GM18520 (cell line): ENCODE measurements around the gene ABCG2.
"Not testable (repeated sequence)": the region's sequence is repeated elsewhere in the genome, so short reads cannot be mapped to it uniquely, and the experiment has no call there.

Source experiments
- ATAC-seq: cut with Tn5 transposase; IDR thresholded peaks from one replicate; pipeline ENCODE4 v1.9.1; 2021; ENCODE audit not compliant: unreplicated experiment

Gene ABCG2

DNA sequence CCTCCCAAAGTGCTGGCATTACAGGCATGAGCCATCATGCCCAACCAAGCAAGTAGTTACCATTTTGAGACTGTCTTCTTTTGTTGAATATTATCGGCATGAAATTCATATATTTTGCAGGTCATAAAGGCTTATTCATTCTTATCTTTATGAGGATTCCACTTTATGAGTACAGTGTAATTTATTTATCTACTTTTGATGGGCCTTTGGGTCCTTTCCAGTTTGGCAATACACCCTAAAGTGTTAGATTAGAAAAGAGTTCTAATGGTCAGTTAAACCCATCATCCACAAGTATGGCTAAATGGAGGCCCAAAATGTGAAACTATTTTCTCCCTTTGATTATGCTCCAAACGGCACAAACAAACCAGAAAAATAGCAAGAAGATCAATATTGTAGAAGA, 10.9 kb upstream of the ABCG2 start:
- ATAC-seq = no peak

DNA sequence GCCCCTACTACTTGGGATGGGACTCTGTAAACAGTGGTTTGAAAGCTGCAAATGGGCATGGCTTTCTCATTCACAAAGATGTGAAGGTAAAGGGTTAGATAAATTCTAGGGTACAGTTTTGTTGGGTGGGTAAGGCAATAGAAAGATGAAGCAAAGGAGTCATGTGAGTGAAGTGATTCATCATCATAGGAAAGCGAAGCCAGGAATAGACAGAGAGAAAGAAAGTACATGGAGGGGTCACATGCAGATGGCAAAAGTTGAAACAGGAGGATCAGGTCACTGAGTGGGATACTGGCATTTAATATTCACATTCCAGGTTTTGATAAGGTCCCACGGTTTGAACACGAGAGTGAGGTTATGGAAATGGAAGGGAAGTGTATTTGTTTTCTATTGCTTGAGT, 8.2 kb upstream of the ABCG2 start:
- ATAC-seq = no peak

DNA sequence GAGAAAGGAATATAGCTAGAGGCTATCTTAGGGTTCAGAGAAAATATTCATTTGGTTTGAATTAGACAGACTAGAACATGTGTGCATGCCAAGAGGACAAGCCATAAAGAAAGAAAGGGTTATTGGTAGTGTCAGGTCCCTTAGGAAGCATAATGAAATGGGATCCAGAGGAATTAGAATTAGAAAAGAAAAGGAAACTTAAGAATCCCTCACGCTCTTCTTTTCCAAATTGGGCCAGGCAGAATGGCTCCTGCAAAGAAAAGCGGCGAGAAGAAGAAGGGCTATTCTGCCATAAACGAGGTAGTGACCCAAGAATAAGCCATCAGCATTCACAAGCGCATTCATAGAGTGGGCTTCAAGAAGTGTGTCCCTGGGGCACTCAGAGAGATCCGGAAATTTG, 4.9 kb upstream of the ABCG2 start:
- ATAC-seq = no peak

DNA sequence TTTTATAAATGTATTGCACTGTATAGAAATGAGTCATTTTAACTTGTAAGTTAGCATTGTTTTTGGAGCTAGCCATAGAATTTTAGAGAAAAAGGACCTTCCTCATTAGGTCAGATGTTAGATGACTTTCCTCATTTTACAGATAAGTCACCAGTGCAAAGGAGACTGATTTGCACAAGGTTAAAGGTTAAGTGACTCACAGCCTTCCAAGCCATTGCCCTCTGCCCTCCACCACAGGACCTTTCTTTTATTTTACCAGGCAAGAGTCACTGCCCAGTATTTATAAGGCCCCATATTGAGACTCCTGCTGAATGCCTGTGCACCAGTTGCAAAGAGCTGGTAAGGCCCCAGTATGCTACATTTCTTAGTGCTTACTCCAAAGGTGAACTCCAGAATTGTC, 4.2 kb upstream of the ABCG2 start:
- ATAC-seq = no peak

DNA sequence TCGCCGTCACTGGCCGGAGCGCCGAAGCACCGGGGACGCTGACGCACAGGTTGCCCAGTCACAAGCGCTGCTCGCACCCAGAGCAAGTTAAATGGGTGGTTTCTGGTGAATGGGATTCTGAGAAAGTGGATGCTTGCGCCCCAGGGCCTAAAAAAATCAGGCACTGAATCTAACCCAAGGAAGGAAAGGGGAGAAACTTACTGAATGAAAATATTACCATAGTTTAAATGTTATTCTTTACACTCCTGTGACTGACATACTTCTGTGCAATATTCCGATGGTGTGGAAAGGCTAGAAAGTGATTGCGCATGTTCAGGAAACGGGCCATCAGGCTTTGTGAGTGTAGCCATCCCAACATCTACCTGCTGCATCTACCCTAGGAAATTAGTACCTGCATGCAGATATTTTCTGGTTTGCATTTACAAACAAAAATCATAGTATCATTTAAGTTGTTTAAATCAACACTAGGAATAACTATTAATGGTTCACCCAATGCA, 838 bp upstream of the ABCG2 start:
- ATAC-seq = no peak

DNA sequence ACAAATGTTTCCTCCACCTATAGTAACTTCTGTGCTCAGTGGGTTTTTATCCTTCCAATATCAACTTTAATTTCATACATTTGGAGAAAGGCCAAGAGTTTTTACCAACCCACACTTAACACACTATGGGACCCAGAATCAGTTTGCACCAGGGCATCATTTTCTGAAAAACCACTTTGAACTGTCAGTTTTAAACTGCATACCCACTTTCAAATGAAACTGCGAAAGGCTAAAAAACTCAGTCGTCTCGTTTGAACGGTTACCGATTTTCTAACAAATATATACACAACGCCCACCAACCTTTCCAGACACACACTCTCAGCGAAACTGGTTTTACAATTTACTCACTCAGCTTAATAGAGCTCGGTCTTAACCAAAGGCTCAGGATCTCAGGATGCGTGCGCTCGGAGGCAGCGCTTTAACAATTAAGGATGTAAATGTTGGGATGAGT, 376 bp downstream of the ABCG2 start:
- no peak for ATAC-seq

DNA sequence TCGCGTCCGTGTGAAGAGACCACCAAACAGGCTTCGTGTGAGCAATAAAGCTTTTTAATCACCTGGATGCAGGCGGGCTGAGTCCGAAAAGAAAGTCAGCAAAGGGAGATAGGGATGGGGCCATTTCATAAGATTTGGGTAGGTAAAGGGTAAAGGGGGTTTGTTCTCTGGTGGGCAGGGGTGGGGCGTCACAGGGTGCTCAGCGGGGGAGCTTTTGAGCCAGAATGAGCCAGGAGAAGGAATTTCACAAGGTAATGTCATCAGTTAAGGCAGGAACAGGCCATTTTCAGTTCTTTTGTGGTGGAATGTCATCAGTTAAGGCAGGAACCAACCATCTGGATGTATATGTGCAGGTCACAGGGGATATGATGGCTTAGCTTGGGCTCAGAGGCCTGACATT, 6.1 kb downstream of the ABCG2 start:
- ATAC-seq = not testable (repeated sequence)

DNA sequence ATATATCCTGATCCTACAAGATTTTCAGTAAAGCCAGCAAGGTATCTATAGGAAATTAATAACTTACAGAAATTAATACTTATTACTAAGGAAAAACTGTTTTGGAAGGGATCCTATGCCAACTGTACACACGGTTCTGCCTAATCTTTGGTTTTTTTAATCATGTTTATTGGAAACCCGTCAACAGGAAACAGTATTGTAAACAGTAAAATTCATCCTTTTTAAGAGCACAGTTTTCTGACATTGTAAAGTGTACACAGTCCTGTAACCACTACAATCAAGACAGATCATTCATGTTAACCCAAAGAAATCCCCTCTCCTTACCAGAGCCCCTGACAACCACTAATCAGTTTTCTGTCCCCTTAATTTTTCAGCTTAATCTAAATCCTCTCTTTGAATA, 9.9 kb downstream of the ABCG2 start:
- ATAC-seq = no peak

DNA sequence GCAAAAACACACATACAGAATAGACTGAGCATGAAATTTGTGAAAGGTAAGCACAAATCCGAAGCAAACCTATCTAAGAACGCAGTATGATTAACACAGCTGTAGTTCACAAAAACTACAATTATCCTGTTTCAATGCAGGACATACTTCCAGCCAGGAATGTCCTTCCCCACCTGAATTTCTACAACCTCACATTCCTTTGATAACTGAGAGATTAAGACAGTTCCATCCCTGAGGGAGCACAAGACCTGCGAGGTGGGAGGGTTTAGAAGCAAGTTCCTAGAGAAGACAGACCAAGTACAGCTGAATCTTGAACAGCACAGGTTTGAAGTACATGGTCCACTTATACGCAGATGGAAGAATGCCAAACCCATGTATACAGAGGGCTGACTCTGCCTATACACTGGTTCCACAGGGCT, 10.6 kb downstream of the ABCG2 start:
- ATAC-seq = no peak

DNA sequence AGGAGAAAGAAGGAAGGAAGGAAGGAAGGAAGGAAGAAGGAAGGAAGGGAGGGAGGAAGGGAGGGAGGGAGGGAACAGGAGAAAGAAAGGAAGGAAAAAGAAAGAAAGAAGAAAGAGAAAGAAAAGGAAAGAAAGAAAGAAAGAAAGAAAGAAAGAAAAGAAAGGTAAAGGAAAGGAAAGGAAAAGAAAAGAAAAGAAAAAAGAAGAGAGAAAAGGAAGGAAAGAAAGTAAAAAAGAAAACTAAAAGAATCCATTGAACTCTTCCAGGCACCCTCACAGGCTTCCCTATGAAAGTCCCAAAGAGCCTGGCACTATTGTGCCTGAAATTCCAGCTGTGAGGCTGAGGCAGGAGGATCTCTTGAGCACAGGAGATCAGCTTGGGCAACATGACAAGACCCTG, 11.5 kb downstream of the ABCG2 start:
- ATAC-seq = no peak

DNA sequence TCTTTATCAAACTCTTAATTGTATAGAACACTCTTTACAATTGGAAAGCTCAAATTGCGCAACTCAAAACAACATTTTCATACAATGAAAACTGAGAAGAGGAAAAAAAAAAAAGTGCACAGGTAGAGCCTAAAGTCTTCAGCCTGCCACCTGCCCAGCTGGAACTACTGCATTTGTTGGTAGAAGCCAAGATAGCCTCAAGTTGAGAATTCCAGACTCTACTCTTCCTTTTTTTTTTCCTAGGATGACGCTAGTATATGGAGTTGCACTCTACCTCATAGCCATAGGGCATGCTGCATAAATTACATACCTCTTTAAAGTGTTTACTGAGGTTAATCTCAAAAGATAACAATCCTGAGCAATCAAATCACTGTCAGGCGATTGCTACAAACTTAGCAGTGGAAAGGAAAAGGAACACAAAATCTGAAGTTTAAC, 13.6 kb downstream of the ABCG2 start:
- no peak for ATAC-seq

DNA sequence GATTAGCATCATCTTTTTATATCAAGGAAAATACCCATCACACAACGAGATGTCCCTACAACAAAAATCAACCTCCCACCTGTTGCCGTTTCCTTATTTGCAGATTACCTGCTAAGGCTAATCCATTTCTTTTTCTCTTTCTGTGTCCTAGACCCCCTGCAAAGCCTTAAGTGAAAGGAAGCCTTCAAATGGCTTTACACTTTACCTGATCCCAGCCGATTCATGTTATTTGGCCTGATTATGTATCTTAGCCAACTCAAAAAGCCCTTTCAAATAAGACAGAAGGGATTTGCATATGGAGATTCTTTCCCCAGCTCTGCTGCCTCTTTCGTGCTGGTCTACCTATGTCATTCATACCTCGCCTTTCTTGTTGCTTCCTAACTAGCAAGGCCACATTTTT, 14.4 kb downstream of the ABCG2 start:
- ATAC-seq = no peak

DNA sequence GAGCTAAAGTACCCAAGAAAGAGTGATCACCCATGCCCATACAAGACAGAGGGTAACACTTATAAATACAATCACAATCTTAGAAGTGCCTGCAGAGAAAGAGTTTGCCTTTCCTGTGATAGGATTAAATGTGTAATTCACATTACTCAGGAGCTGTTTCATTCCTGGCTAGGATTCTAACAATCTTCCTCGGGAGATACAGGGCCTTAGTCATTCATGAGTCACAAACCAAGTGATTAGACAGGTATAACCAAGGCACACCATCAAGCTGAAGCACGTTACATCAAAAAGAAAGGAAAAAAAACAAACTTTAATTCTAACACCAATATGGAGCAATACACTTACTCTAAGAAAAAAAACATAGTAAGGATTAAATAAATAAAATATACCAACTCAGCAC, 14.9 kb downstream of the ABCG2 start:
- ATAC-seq = no peak

DNA sequence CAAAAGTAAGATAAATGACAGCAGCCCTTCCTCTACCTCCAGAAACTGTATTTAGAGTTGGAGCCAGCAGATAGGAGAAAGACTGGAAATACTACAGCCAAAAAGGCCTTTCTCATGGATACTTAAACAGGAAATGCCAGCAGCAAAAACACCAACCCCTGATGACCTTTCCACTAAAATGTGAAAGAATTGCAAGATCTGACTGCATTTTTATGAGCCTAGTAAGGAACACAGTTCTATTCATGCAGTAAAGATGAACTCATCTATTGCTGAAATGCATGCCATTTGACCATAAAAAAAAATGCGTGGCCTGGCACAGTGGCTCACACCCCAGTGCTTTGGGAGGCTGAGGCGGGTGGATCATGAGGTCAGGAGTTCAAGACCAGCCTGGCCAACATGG, 19.9 kb downstream of the ABCG2 start:
- no peak for ATAC-seq

DNA sequence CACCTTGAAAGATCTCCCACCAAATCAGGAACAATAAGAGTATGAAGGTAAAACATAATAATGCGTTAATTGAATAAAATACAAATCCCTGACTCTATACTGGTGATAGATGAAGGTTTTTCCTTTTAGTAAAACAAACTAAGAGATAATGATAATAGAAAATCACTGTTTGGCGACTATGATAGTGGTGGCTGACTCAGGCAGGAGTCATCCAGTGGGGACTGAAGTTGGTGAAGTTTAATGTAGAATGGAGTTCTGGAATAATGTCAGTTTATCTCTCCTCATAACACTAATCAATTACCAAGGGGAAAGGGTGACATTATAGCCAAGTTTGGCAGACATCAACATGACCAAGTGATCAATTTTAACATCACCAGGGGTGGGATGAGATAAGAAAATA, 21.3 kb downstream of the ABCG2 start:
- ATAC-seq = no peak

DNA sequence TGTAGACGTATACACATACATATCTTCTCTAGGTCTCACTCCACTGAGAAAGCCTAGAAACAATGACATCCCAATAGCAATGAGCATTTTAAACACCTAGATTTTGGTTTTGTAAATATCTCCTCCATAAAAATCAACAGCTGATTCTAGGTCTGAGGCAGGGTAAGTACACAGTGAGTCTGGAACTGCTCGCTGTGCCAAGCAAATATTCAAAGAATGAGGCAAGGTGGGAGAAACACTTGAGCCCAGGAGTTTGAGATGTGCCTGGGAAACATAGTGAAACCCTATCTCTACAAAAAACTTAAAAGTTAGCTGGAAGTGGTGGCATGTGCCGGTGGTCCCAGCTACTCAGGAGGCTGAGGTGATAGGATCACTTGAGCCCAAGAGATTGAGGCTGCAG, 22.2 kb downstream of the ABCG2 start:
- no peak for ATAC-seq

DNA sequence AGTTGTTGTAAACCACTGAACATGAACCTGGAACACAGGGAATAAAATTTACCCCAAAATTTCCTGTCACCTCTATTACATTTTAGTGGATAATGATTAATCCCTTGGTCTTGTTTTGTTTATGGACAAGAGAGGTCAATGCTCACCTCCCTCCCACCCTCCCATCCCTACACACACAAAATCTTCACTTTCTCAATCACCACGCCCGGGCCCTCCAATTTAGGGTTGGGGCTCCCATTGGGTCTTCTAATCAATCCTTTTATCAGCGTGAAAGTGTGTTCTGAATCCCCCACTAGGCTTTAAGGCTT, 23.1 kb downstream of the ABCG2 start:
- no peak for ATAC-seq

DNA sequence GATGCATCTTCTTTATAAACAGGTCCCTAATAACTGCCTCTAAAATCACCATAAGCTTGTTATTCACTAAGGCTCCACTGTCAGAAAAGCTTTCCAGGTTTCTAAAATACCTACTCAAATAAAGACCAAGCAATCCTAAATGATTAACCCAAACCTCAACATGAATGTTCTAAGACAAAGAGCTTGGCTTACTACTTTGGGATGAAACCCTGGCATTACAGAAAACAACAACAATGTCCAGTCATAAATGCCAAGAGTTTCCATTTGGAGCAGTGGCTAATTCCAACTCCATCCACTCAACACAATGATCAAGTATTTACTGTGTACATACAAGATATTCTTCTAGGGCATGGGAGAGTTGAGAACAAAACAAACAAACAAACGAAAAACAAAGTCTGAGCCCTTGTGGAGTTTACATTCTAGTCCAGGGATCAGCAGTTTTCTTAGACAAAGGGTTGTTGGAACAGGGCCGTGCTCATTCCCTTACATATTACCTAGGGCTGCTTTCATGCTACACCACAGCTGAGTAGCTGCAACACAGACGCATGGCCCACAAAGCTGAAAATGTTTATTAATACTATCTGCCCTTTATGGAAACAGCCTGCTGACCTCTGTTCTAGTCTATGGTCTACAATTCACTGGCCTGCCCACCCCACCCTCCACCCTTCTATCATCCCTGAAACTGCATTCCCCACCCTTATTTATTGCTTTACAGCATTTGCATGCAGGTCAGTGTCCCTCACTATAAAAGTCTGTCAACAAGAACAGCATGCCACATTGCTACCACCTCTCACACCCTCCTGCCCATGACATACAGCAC, 23.7 kb downstream of the ABCG2 start:
- ATAC-seq = no peak

DNA sequence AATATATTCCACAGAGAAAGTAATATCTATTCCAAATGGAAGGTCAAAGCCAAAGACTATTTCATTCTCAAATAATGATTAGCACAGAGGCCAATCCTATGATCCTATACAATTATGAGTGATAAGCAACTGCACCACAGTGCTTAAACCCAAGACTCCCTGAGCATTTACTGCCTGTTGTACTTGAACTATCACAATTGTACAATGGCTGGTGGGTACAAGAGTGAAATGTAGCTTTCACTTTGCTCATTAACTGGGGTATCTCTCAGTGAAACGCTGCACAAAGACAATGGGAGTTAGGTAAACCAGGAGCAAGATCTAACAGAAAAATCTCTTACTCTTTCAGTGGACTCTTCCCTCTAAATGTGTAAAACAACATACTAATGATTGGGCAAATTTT, 24.3 kb downstream of the ABCG2 start:
- no peak for ATAC-seq

DNA sequence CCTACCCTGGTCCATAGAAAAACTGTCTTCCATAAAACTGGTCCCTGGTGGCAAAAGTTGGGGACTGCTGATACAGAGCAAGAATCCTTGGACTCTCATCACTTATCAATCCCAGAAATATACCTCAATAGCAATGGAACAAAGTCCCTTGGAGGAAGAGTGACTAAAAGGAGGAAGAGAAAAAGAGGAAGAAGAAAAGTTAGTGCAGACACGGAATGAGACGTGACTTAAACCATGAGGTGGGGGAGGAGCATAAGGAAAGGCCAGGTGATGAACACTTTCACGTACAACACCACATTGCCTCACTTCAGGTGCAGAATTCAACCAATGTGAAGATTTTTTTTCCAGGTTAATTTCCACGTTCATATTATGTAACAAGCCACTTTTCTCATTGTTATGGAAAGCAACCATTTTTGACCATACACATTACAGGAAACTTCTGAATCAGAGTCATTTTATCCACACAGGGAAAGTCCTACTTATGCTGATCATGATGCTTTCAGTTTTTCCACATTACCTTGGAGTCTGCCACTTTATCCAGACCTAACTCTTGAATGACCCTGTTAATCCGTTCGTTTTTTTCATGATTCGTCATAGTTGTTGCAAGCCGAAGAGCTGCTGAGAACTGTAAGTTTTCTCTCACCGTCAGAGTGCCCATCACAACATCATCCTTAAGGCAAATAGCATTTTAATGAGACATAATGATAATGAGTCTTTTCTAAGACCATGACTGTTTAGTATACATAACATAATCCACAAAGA, 27.7 kb downstream of the ABCG2 start:
- no peak for ATAC-seq

DNA sequence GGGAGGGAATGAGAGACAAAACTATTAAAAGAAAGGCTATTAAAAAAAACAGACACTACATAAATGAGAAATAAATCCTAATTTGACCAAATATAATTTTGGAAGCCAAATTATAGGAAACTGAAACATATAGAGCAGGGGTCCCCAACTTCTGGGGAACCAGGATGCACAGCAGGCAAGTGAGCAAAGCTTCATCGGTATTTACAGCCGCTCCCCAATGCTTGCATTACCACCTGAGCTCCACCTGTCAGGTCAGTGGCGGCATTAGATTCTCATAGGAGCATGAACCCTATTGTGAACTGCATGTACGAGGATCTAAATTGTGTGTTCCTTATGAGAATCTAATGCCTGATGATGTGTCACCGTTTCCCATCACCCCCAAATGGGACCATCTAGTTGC, 28.4 kb downstream of the ABCG2 start:
- ATAC-seq = no peak

DNA sequence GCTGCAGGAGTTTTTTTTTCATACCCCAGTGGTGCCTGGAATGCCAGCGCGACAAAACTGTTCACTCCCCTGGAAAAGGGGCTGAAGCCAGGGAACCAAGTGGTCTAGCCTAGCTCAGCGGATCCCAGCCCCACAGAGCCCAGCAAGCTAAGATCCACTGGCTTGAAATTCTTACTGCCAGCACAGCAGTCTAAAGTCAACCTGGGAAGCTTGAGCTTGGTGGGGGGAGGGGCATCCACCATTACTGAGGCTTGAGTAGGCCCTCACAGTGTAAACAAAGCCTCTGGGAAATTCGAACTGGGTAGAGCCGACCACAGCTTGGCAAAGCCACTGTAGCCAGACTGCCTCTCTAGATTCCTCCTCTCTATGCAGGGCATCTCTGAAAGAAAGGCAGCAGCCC, 36.2 kb downstream of the ABCG2 start:
- ATAC-seq = not testable (repeated sequence)
